GM12872 (cell line): ENCODE measurements around the gene PCDHGC3.
A peak's percentile ranks its signal among the peaks of the same experiment; 100 is the strongest.

ENCODE experiments used
- TF ChIP-seq, protein P1 (sequence below): IDR thresholded peaks from 3 replicates; pipeline ENCODE4 v1.5.1; 2011; ENCODE audit warnings: low read depth, mild to moderate bottlenecking, low read length, moderate library complexity; ENCODE audit not compliant: insufficient read depth

Gene PCDHGC3

DNA sequence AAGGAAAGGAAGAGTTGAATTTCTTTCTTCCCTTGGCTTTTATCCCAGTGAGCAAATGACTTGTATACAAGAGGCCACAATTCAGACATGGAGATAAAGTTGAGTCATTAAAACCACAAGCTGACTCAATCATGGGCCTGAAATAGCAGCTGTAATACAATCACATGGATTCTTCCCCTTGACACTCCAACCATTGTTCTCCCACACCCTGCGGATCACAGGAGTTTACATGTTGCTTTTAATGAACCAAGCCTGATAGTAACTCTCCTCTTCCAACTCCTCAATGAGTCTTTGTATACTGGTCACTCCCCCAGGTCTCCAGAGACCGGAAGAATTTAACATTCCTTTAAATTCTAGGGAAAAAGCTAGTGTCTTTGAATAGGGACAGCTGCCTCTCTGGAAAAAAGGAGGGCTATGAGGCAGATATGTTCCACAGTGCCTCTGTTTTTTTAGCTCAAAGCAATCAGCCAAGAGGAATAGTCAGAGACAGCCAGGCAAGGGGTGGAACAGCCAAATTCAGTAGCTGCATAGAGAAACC is 45.5 kb downstream of the PCDHGC3 start:
- TF ChIP-seq, protein P1, sequence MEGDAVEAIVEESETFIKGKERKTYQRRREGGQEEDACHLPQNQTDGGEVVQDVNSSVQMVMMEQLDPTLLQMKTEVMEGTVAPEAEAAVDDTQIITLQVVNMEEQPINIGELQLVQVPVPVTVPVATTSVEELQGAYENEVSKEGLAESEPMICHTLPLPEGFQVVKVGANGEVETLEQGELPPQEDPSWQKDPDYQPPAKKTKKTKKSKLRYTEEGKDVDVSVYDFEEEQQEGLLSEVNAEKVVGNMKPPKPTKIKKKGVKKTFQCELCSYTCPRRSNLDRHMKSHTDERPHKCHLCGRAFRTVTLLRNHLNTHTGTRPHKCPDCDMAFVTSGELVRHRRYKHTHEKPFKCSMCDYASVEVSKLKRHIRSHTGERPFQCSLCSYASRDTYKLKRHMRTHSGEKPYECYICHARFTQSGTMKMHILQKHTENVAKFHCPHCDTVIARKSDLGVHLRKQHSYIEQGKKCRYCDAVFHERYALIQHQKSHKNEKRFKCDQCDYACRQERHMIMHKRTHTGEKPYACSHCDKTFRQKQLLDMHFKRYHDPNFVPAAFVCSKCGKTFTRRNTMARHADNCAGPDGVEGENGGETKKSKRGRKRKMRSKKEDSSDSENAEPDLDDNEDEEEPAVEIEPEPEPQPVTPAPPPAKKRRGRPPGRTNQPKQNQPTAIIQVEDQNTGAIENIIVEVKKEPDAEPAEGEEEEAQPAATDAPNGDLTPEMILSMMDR: no peak

DNA sequence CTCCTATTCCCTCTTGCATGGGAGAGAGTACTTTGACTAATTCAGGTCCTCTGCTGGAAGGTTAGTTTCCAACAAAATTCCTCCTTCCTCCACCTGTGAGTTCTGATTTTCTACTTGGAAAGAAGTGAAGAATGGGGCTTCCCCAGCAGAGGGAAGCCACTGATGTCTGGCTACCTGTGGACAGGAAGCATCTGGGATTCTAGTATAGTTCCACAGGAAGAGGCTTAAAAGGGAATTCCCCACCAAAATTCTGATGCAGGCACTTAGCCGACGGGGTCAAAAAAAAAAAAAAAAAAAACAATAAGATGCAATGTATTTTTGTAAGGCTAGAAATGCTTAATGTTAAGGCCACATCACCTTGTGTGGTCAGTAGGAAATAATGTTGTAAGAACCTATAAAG is 46.5 kb downstream of the PCDHGC3 start:
- TF ChIP-seq, protein P1: no peak

DNA sequence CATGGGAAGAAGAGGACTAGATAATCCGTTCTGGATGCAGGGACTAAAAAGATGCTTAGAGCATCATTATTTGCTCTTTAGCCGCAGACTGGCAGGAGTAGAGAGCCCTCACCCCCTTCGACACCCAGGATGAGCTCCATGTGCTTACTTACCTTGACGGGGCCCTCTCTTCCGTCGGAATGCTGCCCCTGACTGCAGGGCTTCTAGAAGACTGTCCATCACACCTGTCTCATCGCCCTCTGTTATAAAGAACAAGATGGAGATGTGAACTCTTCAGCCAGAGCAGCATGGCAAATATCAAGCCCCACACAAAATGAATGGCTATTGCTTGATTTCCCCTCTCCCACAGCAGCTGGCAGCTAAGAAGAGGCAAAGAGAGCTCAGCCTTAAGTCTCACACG is 48.2 kb downstream of the PCDHGC3 start:
- TF ChIP-seq, protein P1: no peak

DNA sequence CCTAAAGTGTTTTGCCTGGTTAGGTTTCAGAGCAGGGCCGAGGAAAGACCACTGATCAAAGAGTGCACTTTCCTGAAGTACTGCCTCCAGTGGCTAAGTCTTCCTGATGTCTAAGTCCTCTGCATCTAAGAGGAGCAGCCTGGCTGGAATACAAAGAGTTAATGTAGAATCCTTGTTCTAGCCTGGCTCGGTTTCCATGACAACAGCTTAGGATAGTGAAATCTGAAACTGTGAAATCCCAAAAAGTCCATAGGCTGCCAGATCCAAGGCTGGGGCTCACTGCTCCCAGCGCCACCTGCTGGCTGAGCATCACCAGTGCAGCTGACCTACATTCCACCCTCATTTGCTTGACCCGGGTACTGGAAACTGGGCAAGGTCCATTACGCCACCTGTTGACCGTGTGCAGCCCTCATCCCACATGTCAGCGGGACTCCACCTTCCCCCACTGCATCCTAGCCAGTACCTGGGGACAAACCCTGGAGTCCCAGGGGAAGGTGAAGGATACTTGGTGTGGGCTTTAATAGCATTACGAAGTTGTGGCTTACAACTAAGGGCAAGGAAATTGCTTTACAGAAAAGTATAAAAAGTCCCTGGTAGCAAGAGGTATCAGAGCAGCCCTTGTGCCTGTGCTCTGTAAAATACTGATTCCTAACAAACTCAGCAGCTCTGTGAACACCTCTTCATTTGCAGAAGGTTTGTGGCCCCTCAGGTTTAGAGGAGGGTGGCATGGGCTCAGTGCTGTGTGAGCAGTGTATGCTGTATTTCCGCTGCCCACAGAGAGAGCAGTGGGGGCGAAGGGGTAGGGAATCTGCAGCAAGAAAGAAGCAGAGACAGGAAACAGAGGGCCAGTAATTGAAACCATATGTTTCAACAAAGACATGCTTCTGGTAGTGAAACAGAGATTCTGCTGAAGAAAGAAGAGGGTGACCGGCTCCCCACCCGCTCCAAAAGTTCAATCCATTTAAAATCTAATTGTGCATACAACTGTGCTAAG is 49.1 kb downstream of the PCDHGC3 start:
- TF ChIP-seq, protein P1: peak; percentile 99

DNA sequence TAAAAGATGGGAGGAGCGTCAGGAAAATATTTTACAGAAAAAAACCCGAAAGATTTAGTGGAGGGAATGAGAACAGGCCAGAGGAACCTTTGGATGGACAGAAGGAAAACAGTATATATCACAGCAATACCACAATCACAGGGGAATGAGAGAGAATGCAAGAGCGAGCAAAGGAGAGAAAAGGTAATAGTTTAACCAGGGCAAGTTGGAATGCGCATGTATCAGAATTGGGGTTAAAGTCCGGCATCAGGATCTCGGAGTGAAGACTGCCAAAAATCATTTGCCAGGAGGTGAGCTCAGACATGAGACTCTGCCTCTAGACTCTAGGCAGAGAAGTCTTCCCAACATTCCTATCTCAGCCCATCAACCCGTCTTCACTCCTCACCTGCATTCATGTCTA is 49.9 kb downstream of the PCDHGC3 start:
- TF ChIP-seq, protein P1: no peak

DNA sequence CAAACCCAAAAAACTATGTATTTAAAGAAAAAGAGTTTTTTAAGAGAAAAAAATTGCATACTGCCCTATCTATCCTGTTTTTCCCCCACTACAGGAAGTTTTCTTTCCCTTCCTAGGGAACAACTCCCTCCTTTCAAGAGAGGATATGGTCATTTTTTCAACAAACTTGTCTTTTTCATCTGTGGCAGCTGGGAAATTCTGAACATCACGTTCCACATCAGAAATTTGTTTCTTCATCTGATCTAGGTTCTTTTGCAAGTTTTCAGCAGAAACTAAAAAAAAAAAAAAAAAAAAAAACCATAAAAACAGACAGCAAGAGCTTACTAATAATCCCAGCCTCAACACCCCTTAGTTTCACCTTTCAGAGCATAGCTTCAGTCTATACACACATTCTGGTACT is 51.7 kb downstream of the PCDHGC3 start:
- TF ChIP-seq, protein P1: no peak
